Measurements from ENCODE around the gene RAB30.

Gene RAB30

GRCh38 chr11:83034673-83035014, 37.1 kb downstream of the RAB30 start:
- Mint-ChIP-seq H3K9me3 (no peaks in the 10 kb centered on the region), H3K36me3 (ENCODE audit: low read depth) (no peaks in the 10 kb centered on the region), H3K4me1 (peaks cover 50% of the 10 kb centered on the region), H3K27me3 (ENCODE audit: low read depth) (no peaks in the 10 kb centered on the region), H3K27ac (peak overlapping the region; percentile 91 to 93 (median 91)), H3K4me3 (peak overlapping the region in 1 of 3 experiments; percentile 78)
- TF ChIP-seq CTCF (IDR thresholded peaks at IDR 0.05; ENCODE audit: unreplicated experiment in 3 of 3) = no peak

GRCh38 chr11:83033972-83034672, 37.6 kb downstream of the RAB30 start:
- Mint-ChIP-seq H3K4me3 (peak overlapping the region; percentile 26 to 78 (median 55)), H3K27ac (peak overlapping the region; percentile 91 to 93 (median 91)), H3K4me1 (peaks cover 50% of the 10 kb centered on the region), H3K9me3 (no peaks in the 10 kb centered on the region), H3K36me3 (ENCODE audit: low read depth) (no peaks in the 10 kb centered on the region), H3K27me3 (ENCODE audit: low read depth) (no peaks in the 10 kb centered on the region)
- TF ChIP-seq CTCF (IDR thresholded peaks at IDR 0.05; ENCODE audit: unreplicated experiment in 3 of 3) = no peak

- H3K4me1 Mint-ChIP-seq = peaks cover 50% of the 10 kb centered on the region
- no peaks in the 10 kb centered on the region for H3K9me3 Mint-ChIP-seq
- H3K27ac Mint-ChIP-seq = peak overlapping the region; percentile 91 to 93 (median 91)
- peak overlapping the region in 2 of 3 experiments; percentile 55 to 78 for H3K4me3 Mint-ChIP-seq
- no peak for TF ChIP-seq CTCF (IDR thresholded peaks at IDR 0.05; ENCODE audit: unreplicated experiment in 3 of 3)
- H3K36me3 Mint-ChIP-seq (ENCODE audit: low read depth) = no peaks in the 10 kb centered on the region
- no peaks in the 10 kb centered on the region for H3K27me3 Mint-ChIP-seq (ENCODE audit: low read depth)
Measured at GRCh38 chr11:83033371-83033770, 38.3 kb downstream of the RAB30 start.

- Mint-ChIP-seq H3K9me3 (no peaks in the 10 kb centered on the region), H3K27me3 (ENCODE audit: low read depth) (no peaks in the 10 kb centered on the region), H3K4me3 (no peak overlapping the region), H3K27ac (peak overlapping the region in 1 of 3 experiments; percentile 48), H3K36me3 (ENCODE audit: low read depth) (no peaks in the 10 kb centered on the region), H3K4me1 (peaks cover 37% of the 10 kb centered on the region)
- TF ChIP-seq CTCF (IDR thresholded peaks at IDR 0.05; ENCODE audit: unreplicated experiment in 3 of 3) = no peak
Measured at GRCh38 chr11:83031127-83031526, 40.6 kb downstream of the RAB30 start.

- H3K4me1 Mint-ChIP-seq = peaks cover 9% of the 10 kb centered on the region
- H3K36me3 Mint-ChIP-seq (ENCODE audit: low read depth) = no peaks in the 10 kb centered on the region
Measured at GRCh38 chr11:83027794-83028193, 43.9 kb downstream of the RAB30 start.

More at GRCh38 chr11:83027794-83028193, 43.9 kb downstream of the RAB30 start:
- no peaks in the 10 kb centered on the region for H3K27me3 Mint-ChIP-seq (ENCODE audit: low read depth)
- H3K4me3 Mint-ChIP-seq = no peak overlapping the region
- no peak for TF ChIP-seq CTCF (IDR thresholded peaks at IDR 0.05; ENCODE audit: unreplicated experiment in 3 of 3)
- no peak overlapping the region for H3K27ac Mint-ChIP-seq
- no peaks in the 10 kb centered on the region for H3K9me3 Mint-ChIP-seq

Measured in nephron (organoid).